ENCODE results near the gene PDXP. TPM values are rescaled to one million over a fixed set of nuclear protein-coding genes. Genes with fewer than 3 reads are reported as not detected.

The PDXP gene
- total and polyA plus RNA-seq, 2 of the 13 experiments (the other 11 are each of a cell fraction or from before 2014, with no cell fraction given), result 58.2 to 70.6 TPM

- TF ChIP-seq PRMT3 (CRISPR knock-in tag; IDR thresholded peaks at IDR 0.05; ENCODE audit: borderline replicate concordance, low read depth) (no peak), HNRNPH1 (optimal IDR thresholded peaks at IDR 0.05; ENCODE audit: low read depth, low read length) (no peak), ZNF230 (CRISPR knock-in tag; IDR thresholded peaks at IDR 0.05) (no peak), HOMEZ (CRISPR knock-in tag; IDR thresholded peaks at IDR 0.05; ENCODE audit: low read depth) (no peak), ZNF782 (CRISPR knock-in tag; IDR thresholded peaks at IDR 0.05; ENCODE audit: borderline replicate concordance) (no peak), ZNF234 (CRISPR knock-in tag; conservative IDR thresholded peaks at IDR 0.05) (no peak), ZNF703 (CRISPR knock-in tag; IDR thresholded peaks at IDR 0.05; ENCODE audit: borderline replicate concordance) (no peak), GABPB1 (CRISPR knock-in tag; IDR thresholded peaks at IDR 0.05) (peak; percentile 81), KDM4B (CRISPR knock-in tag; IDR thresholded peaks at IDR 0.05) (no peak), TCF7L2 (IDR thresholded peaks at IDR 0.05; ENCODE audit: low read depth, low read length) (no peak), ZNF496 (CRISPR knock-in tag; IDR thresholded peaks at IDR 0.05; ENCODE audit: insufficient replicate concordance) (no peak), HES4 (CRISPR knock-in tag; IDR thresholded peaks at IDR 0.05; ENCODE audit: borderline replicate concordance) (no peak), TAF15 (IDR thresholded peaks at IDR 0.05; ENCODE audit: low read depth, low read length, poor library complexity, severe bottlenecking) (peak; percentile 23), RAD21 (CRISPR knock-in tag; IDR thresholded peaks at IDR 0.05) (0 out of 2 replicates have a peak, but pooled peaks have one; percentile 11), SRF (IDR thresholded peaks at IDR 0.05; ENCODE audit: low read depth, low read length) (no peak), ZNF850 (CRISPR knock-in tag; conservative IDR thresholded peaks at IDR 0.05) (no peak), ATRX (CRISPR knock-in tag; IDR thresholded peaks at IDR 0.05; ENCODE audit: borderline replicate concordance) (no peak), TEAD2 (CRISPR knock-in tag; IDR thresholded peaks at IDR 0.05) (no peak), ZNF564 (CRISPR knock-in tag; IDR thresholded peaks at IDR 0.05) (no peak), NFATC3 (CRISPR knock-in tag; IDR thresholded peaks at IDR 0.05) (0 out of 2 replicates have a peak, but pooled peaks have one; percentile 67), NCOA1 (CRISPR knock-in tag; IDR thresholded peaks at IDR 0.05) (no peak), ZBTB25 (CRISPR knock-in tag; IDR thresholded peaks at IDR 0.05) (0 out of 2 replicates have a peak, but pooled peaks have one; percentile 17), ZBTB21 (CRISPR knock-in tag; IDR thresholded peaks at IDR 0.05) (no peak), SP140L (CRISPR knock-in tag; IDR thresholded peaks at IDR 0.05; ENCODE audit: borderline replicate concordance) (no peak)
- TF ChIP-seq, protein P1, sequence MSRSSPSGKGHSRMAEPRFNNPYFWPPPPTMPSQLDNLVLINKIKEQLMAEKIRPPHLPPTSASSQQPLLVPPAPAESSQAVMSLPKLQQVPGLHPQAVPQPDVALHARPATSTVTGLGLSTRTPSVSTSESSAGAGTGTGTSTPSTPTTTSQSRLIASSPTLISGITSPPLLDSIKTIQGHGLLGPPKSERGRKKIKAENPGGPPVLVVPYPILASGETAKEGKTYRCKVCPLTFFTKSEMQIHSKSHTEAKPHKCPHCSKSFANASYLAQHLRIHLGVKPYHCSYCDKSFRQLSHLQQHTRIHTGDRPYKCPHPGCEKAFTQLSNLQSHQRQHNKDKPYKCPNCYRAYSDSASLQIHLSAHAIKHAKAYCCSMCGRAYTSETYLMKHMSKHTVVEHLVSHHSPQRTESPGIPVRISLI (CRISPR knock-in tag; IDR thresholded peaks at IDR 0.05; ENCODE audit: borderline replicate concordance), result 0 out of 2 replicates have a peak, but pooled peaks have one; percentile 34
- TF ChIP-seq, protein P2, sequence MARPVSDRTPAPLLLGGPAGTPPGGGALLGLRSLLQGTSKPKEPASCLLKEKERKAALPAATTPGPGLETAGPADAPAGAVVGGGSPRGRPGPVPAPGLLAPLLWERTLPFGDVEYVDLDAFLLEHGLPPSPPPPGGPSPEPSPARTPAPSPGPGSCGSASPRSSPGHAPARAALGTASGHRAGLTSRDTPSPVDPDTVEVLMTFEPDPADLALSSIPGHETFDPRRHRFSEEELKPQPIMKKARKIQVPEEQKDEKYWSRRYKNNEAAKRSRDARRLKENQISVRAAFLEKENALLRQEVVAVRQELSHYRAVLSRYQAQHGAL (CRISPR knock-in tag; IDR thresholded peaks at IDR 0.05; ENCODE audit: not compliant biosample characterization), result no peak
Measured at GRCh38 chr22:37674951-37675929, 16.7 kb downstream of the PDXP start, which contains the start of gene LGALS1 (continued).

Data from HepG2 (cell line).